Choroid plexus epithelial cell (primary cell): Measurements from ENCODE around the gene RAMACL.

Experiments
- DNase-seq: peaks from one replicate; pipeline ENCODE4 v3.0.0-alpha.2; 2010; ENCODE audit warnings: low read depth
- H3K4me3 ChIP-seq: 2 replicates; pipeline ENCODE4 v1.5.1; 2011; ENCODE audit warnings: low read depth, mild to moderate bottlenecking, control low read depth, low read length, moderate library complexity
- CTCF ChIP-seq: conservative IDR thresholded peaks from 2 replicates; pipeline ENCODE4 v1.5.1; 2011; ENCODE audit warnings: low read depth, mild to moderate bottlenecking, control low read depth, inconsistent platforms, low read length, moderate library complexity

RAMACL gene

GRCh38 chr6:166595061-166595780 is 8.7 kb upstream of the RAMACL start:
- H3K4me3 ChIP-seq: no peak overlapping the region
- DNase-seq: peak; percentile 94
- no peak for TF ChIP-seq CTCF

- TF ChIP-seq CTCF: no peak
- H3K4me3 ChIP-seq: no peak overlapping the region
- DNase-seq: peak; percentile 93
These were observed 6.3 kb upstream of the RAMACL start for GRCh38 chr6:166592821-166593220.

- H3K4me3 ChIP-seq: no peak overlapping the region
- no peak for TF ChIP-seq CTCF
- peak; percentile 38 for DNase-seq
These were observed 5.6 kb upstream of the RAMACL start for GRCh38 chr6:166591961-166592520.

GRCh38 chr6:166591026-166591425 is 4.5 kb upstream of the RAMACL start:
- no peak overlapping the region for H3K4me3 ChIP-seq
- no peak for DNase-seq
- TF ChIP-seq CTCF: no peak

GRCh38 chr6:166589786-166590574 is 3.5 kb upstream of the RAMACL start:
- no peak for TF ChIP-seq CTCF
- no peak for DNase-seq
- H3K4me3 ChIP-seq: no peak overlapping the region

GRCh38 chr6:166589337-166589731 is 2.9 kb upstream of the RAMACL start:
- H3K4me3 ChIP-seq: no peak overlapping the region
- no peak for TF ChIP-seq CTCF
- no peak for DNase-seq
